Tibial artery (tissue), 4 donors: ENCODE measurements around the gene ILK.

Experiments used
- DNase-seq, 2 donors: peaks; one replicate each; pipeline ENCODE4 v3.0.0-alpha.2; 2019
- H3K27ac ChIP-seq, 2 donors: fragments of 200-600 bp; sonication (generic) in 1 of 2; 1 replicate in 1 of 2; 2 replicates in 1 of 2; pipeline ENCODE4 v1.5.1; 2018 to 2019; ENCODE audit warnings: mild to moderate bottlenecking in 1 of 2
- H3K27me3 ChIP-seq, 2 donors: fragments of 200-600 bp; sonication (generic) in 1 of 2; one replicate each; pipeline versions ENCODE4 v1.5.1 to v1.6.0; 2016 to 2019
- H3K36me3 ChIP-seq, 3 donors: fragments of 200-600 bp; sonication (generic) in 2 of 3; one replicate each; pipeline ENCODE4 v1.5.1; 2016 to 2019; ENCODE audit warnings: mild to moderate bottlenecking in 2 of 3
- H3K4me1 ChIP-seq, 4 donors: fragments of 200-600 bp; sonication (generic) in 2 of 4; 1 replicate in 3 of 4; 2 replicates in 1 of 4; pipeline ENCODE4 v1.5.1; 2016 to 2019
- H3K4me3 ChIP-seq, 2 donors: fragments of 200-600 bp; sonication (generic) in 1 of 2; 1 replicate in 1 of 2; 2 replicates in 1 of 2; pipeline ENCODE4 v1.5.1; 2018 to 2019; ENCODE audit warnings: mild to moderate bottlenecking in 2 of 2
- H3K9me3 ChIP-seq, 3 donors: fragments of 200-600 bp; sonication (generic) in 1 of 3; one replicate each; pipeline ENCODE4 v1.5.1; 2016 to 2019
- CTCF ChIP-seq, 2 experiments: fragments of 200-600 bp in 1 of 2; fragments of 450-650 bp in 1 of 2; IDR thresholded peaks; one replicate each; pipeline ENCODE4 v1.5.1; 2017 to 2019; ENCODE audit warnings: antibody characterized with exemption in 2 of 2, mild to moderate bottlenecking in 1 of 2, moderate library complexity in 1 of 2
- intact Hi-C: fragments of 100-400 bp; cut with DNase I; formaldehyde crosslinking; loops from one replicate; pipeline ENCODE4 v1.15.0; 2023; ENCODE audit warnings: low total_unique reads

ILK gene

GRCh38 chr11:6576471-6577373 is 26.9 kb upstream of the ILK start:
- H3K27me3 ChIP-seq, result no peaks in the 10 kb centered on the region
- no peaks in the 10 kb centered on the region for H3K9me3 ChIP-seq
- DNase-seq, result no peak
- TF ChIP-seq CTCF (IDR thresholded peaks at IDR 0.05), result no peak
- H3K4me3 ChIP-seq, result no peak overlapping the region
- intact Hi-C loops, result no loop called here
- no peaks in the 10 kb centered on the region for H3K36me3 ChIP-seq
- H3K27ac ChIP-seq, result peak overlapping the region; percentile 37 to 59
- peaks cover 0 to 20% (median 13%) of the 10 kb centered on the region in 4 donors for H3K4me1 ChIP-seq

GRCh38 chr11:6578134-6578533 is 25.4 kb upstream of the ILK start:
- Histone ChIP-seq H3K27ac (peak overlapping the region in 1 of 2 donors; percentile 59), H3K4me1 (peaks cover 0 to 13% (median 8%) of the 10 kb centered on the region in 4 donors), H3K4me3 (no peak overlapping the region), H3K27me3 (no peaks in the 10 kb centered on the region), H3K36me3 (no peaks in the 10 kb centered on the region), H3K9me3 (no peaks in the 10 kb centered on the region)
- intact Hi-C loops, result no loop called here
- DNase-seq, result no peak
- TF ChIP-seq CTCF (IDR thresholded peaks at IDR 0.05), result no peak

GRCh38 chr11:6579681-6580080 is 23.9 kb upstream of the ILK start:
- Histone ChIP-seq H3K4me1 (peaks cover 0 to 13% (median 8%) of the 10 kb centered on the region in 4 donors), H3K4me3 (no peak overlapping the region), H3K27me3 (no peaks in the 10 kb centered on the region), H3K9me3 (peaks cover 0 to 10% (median 8%) of the 10 kb centered on the region in 3 donors), H3K36me3 (no peaks in the 10 kb centered on the region), H3K27ac (no peak overlapping the region)
- intact Hi-C loops, result loop anchor here (10.0 kb wide), 1 partner anchor 45 kb away; no protein-coding TSS in a partner anchor
- no peak for TF ChIP-seq CTCF (IDR thresholded peaks at IDR 0.05)
- DNase-seq, result no peak

GRCh38 chr11:6583584-6583983 is 20.0 kb upstream of the ILK start:
- no peak for DNase-seq
- H3K4me1 ChIP-seq, result peaks cover 0 to 19% (median 9%) of the 10 kb centered on the region in 4 donors
- intact Hi-C loops, result loop anchor here (10.0 kb wide), 1 partner anchor 49 kb away; no protein-coding TSS in a partner anchor
- H3K36me3 ChIP-seq, result peaks cover 0 to 4% (median 0%) of the 10 kb centered on the region in 3 donors
- no peak overlapping the region for H3K27ac ChIP-seq
- no peak overlapping the region for H3K4me3 ChIP-seq
- no peaks in the 10 kb centered on the region for H3K27me3 ChIP-seq
- TF ChIP-seq CTCF (IDR thresholded peaks at IDR 0.05), result no peak
- H3K9me3 ChIP-seq, result peaks cover 0 to 10% (median 8%) of the 10 kb centered on the region in 3 donors

GRCh38 chr11:6584528-6584927 is 19.0 kb upstream of the ILK start:
- Histone ChIP-seq H3K36me3 (peaks cover 0 to 4% (median 0%) of the 10 kb centered on the region in 3 donors), H3K27me3 (no peaks in the 10 kb centered on the region), H3K27ac (no peak overlapping the region), H3K4me3 (no peak overlapping the region), H3K4me1 (peaks cover 0 to 19% (median 9%) of the 10 kb centered on the region in 4 donors), H3K9me3 (peaks cover 0 to 10% (median 8%) of the 10 kb centered on the region in 3 donors)
- intact Hi-C loops, result loop anchor here (10.0 kb wide), 1 partner anchor 50 kb away; no protein-coding TSS in a partner anchor
- no peak for DNase-seq
- TF ChIP-seq CTCF (IDR thresholded peaks at IDR 0.05), result no peak
